HG03196 (cell line): Measurements from ENCODE around the gene KCNQ1OT1.

ENCODE experiments used
- ATAC-seq: cut with Tn5 transposase; IDR thresholded peaks from one replicate; pipeline ENCODE4 v1.9.1; 2021; ENCODE audit not compliant: unreplicated experiment

The KCNQ1OT1 gene

GRCh38 chr11:2669634-2670469 lies 29.9 kb downstream of the KCNQ1OT1 start:
- no peak for ATAC-seq

DNA sequence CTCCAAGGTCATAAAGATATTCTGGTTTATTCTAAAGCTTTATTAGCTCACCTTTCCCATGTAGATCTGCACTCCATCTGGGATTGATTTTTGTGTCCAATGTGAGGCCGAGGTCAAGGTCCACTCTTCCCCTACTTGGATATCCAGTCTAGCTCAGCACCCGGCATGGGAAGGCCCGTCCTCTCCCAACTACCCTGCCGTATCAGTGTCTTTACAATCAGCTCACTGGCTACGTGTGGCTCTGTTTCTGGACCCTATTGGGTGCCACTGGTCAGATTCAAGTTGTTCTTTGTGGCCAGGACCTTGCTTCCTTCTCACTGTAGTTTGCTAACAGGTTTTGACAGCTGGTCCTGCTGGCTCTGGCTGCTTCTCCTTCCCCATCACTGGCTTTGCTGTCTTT lies 30.9 kb downstream of the KCNQ1OT1 start:
- ATAC-seq = no peak

GRCh38 chr11:2667940-2668339 lies 31.9 kb downstream of the KCNQ1OT1 start:
- ATAC-seq = no peak

- ATAC-seq = no peak
These were observed 32.8 kb downstream of the KCNQ1OT1 start for GRCh38 chr11:2666828-2667570.

DNA sequence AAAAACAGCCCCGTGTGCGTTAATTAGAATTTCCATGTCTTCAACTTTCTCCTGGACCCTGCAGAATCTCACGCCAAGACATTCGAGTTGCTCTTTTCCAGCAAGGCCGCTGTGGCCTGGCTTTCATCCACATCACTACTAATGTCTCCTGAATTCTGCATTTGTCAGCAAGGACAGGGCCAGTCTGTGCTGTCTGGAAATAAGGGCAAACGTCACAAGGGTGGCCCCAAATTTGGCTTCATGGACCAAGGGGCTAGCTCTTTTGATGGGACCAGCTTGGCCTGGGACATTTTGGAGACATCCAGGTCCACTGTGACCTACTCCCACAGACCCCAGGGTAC lies 33.4 kb downstream of the KCNQ1OT1 start:
- no peak for ATAC-seq

GRCh38 chr11:2665526-2666400 lies 34.0 kb downstream of the KCNQ1OT1 start:
- ATAC-seq = no peak

DNA sequence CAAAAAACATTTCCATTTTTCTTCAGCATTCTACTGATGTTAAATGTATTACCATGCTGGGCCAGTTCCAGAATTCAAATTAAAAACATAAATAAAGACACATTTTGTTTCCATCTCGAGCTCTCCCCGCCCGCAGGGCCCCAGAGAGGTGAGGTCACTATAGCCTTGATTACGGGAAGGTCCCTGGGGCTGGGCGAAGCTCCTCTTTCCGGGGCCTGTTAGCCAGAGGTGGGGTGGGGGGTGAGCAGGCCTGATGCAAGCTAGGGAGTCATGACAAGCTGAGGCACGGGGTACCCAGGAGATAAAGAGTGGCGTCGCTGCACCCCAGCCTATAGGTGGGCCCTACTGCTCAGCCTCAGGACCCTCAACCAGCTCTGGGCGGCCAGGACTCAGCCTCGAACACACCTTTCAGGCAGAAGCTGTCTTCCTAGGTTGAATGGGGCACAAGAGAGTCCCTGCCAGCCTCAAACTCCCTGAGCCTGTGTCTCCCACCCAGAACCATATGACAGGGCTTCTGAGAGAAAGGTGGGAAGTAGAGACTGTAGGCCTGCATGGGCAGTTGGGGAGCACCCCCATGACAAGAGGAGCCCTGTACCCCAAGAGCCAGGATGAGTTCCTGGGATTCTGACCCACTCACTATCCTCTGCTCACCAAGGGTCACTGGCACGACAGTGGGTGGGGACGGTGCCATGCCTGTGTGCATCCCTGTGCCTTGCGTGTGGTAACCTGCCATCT lies 34.8 kb downstream of the KCNQ1OT1 start:
- no peak for ATAC-seq

DNA sequence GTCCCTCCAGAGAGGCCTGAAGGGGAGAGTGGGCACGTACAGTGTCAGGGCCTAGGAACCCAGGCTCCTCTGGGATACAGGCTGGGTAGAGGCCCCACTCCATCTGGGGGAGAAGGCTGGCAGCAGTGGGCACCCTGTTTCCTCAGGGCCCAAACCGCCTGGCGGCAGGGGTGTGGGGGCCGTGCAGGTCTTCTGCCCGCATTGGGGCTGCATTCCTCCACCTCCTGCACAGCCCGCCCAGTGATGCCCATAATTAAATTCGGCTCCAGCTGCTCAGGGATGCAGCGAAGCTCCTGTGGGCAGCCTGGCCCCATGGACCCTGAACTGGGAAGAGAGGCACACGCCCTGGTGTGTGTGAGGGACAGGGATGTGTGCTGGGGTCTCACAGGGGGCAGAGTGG lies 35.4 kb downstream of the KCNQ1OT1 start:
- ATAC-seq = no peak

DNA sequence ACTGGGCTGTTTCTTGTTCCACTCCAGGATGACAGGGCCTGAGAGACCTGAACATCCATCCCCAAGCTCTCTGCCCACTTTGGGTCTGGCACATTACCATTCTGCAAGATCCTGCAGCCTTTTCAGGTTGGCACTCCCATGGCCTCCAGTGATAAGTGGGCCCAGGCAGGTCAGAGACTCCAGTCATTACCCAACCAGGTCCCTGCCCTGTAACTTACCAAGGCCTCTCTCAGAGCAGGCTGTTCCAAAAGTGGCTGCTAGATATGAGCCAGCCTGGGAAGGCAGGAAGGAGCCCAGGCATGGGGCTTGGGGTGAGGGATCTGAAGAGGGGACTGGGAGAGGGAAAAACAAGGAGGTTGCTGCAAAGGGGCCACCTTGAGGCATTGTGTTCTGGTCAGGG lies 35.9 kb downstream of the KCNQ1OT1 start:
- ATAC-seq = no peak

DNA sequence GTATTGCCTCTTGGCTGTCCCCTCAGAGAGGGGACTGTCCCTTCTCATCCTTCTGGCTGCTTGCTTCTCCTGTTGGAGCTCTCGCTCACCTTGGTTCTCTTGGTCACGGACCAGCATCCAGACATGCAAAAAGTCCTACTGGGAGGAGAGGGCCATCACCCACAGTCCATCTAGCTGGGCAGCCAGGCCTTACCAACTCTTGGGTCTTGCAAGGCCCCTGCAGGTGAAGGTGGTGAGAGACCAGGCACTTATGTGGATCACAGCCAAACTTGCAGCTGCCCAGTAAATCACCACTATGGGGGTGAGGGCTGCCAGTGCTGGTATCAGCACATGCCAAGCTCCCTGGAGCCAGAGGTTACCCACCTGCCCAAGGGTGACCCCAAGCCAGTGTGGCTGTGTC lies 36.3 kb downstream of the KCNQ1OT1 start:
- no peak for ATAC-seq

DNA sequence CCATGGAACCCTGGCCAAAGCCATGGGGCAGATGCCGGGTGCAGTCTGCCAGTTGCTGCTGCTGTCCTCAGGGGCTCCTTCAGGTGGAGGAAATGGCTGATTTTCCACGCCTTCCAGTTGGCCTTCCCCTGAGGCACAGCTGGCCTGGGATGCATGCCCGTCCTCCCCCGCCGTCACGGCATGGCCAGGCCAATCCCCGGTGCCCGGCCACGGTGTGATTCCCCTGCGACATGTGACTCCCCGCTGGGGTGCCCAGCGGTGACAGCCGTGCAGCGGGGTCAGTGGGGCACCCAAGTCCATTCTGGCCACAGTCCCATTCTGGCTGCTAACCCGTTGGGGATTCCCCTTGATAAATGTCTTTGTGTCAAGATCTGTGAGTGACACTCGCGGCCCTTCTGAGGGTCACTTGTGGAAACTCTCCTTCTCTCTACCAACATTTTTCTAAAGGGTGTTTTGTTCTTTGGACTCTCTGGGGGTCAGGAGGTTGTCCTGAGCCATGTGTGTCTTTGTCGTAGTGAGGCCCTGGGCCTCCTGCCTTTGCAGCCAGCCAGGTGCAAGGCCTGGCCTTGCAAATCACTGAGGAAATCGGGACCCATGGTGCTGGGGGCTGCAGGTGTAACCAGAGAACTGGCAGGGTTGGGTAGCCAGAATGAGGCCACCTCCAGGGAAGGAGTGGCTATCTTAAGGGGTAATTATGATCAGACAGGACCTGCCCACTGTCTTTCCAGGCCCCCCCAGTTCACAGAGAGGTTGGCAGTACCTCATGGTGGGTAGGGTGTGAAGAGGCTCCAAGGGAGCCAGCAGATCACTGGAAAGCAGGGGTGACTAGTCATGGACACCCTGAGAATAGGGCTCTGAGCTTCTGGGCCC lies 37.1 kb downstream of the KCNQ1OT1 start:
- no peak for ATAC-seq

DNA sequence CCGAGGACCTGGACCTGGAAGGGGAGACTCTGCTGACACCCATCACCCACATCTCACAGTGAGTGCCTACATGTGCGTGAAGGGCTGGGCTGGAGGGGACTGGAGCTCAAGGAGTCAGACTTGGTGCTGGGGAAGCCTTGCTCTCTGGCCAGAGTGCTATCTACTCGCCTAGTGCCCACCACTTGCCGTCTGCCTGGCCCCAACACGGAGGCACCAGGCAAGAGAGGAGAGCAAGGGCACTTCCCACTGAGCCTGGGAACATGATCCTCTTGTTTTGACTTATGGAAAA lies 37.8 kb downstream of the KCNQ1OT1 start:
- ATAC-seq = no peak

DNA sequence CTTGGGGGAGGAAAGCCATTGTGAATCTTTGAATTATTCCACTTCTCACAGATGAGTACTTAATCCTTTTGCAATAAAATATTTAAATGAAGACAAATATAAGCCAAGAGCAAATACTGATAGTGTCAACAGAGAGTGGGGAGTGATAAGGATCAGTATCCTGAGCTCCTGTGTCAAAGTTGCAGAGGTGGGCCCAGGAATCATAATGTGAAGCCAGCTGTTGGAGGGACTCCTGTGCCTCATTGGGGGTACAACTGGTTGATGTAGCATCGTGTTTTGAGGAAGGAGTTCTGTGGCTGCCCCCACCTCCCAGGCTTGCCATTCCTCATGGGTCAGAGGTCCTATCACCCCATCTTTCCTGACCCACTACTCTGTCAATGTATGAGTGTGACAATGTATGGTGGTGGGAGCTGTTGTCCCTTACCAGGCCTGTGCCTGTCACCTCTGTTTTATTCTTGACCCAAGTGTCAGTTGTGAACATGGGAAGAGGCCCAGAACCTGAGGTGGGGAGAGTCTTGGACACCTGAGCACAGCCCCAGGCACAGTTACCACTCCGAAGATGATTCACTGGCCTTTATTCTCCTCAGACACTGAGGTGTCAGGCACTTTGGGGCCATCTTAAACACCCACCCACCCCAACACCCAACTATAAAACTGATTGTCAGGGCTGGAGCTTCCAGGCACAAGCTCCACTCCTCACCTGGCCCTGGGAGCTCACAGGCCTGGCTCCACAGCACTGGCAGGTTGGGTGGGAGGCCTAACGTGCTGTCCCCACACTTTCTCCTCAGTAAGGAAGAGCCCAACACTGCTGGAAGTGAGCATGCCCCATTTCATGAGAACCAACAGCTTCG lies 38.4 kb downstream of the KCNQ1OT1 start:
- ATAC-seq = no peak

DNA sequence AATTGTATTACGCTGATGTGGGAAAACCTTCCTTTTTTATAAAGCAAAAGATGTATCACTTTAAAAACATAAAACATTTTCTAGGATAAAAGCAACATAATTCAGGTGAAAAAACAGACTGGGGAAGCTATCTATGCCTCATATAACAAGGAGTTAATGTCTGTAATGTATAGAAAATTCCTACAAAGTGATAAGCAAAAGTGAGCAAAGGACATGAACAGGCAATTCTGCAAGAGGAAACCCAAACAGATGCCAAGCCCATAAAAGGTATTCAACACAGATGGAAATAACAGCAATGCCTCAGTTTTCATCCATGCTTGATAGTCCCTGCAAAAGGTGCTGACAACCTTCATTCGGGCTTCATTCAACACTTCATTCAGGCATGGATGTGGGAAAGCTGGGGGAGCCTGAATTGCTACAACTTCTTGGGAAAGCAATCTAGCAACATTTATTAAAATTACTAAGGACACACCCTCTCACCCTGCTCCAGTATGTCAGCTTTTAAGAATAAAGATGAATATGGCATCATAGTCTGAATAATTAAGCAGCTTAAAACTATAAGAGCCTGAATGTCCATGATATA lies 39.3 kb downstream of the KCNQ1OT1 start:
- ATAC-seq = no peak

DNA sequence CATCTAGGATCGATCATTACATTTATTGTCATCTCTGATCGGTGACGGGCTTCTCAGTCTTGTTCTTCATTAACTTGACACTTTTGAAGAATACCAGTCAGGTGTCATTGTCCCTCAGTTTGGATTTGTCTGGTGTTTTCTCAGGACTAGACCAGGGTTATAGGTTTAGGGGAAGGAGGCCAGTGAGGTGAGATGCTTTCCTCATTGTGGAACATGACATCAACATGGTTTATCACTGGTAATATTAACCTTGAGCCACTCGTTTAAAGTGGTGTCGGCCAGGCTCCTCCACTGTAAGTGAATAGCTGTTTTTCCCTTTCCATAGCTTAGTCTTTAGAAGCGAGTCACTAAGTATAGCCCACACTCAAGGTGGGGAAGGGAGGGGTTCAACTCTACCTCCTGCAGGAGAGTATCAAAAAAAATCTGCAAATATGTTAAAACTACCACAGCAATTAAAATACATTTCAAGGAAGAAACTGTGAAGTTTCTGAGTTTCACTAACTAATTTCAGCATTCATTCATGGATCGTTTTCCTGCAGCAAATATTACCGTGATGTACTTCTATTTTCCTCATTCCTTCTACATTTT lies 42.0 kb downstream of the KCNQ1OT1 start:
- ATAC-seq = no peak

GRCh38 chr11:2656859-2657258 lies 42.9 kb downstream of the KCNQ1OT1 start:
- no peak for ATAC-seq

DNA sequence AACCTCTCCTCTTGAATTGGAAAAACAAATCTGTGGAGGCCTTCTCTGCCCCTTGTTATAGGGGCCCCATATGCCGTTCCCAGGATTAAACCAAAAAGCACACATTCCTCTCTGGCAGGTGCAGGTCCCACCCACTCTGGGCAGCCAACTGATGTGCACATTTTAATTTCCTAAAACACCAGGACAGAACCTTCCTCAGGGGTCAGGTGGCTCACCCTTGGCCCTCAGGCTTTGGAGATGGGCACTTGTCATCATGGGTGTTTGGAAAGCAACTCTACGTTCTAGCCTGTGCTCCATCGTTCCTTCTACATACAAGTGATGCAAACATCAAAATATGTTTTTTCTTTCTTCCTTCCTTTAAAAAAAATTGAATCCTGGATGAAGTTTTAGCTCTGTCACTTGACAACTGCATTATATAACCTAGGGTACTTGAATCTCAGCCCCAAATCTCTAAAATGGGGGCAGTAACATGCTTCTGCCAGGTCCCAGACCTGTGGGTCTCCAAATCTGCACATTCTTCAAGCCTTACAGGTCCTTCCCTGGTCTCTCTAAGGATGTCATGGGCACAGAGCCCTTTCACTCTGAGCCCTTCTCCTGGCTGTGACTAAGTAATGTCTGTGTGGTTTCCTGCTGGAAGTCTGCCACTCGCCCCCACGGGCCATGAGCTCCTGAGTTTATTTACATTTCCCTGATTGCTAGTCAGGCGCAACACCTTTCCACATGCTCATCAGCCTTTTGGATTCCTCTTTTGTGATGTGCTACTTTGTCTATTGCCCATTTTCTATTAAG lies 43.8 kb downstream of the KCNQ1OT1 start:
- no peak for ATAC-seq
